Measurements from ENCODE around the gene DLGAP5. TPM values are rescaled to one million over a fixed set of nuclear protein-coding genes. Genes with fewer than 3 reads are reported as not detected.

The DLGAP5 gene
- total and polyA plus RNA-seq, 8 donors, result 0.12 to 0.90 (median 0.47) TPM; not detected in 4

- Histone ChIP-seq H3K36me3 (no peaks in the 10 kb centered on the region), H3K27ac (no peak overlapping the region), H3K4me1 (no peaks in the 10 kb centered on the region), H3K4me3 (no peak overlapping the region), H3K9me3 (no peaks in the 10 kb centered on the region), H3K27me3 (no peaks in the 10 kb centered on the region)
- ATAC-seq, result no peak
- DNase-seq, result no peak
- FAIRE-seq, result no peak
- intact Hi-C loops (cut with DNase I), result no loop called here
- WGBS, 2 donors, result 75 to 91% methylated on average over 3 of the region's 3 CpGs
- no peak for TF ChIP-seq CTCF (IDR thresholded peaks at IDR 0.05)
Measured at GRCh38 chr14:55200651-55201050, 9.3 kb upstream of the DLGAP5 start.

- Histone ChIP-seq H3K36me3 (no peaks in the 10 kb centered on the region), H3K27me3 (no peaks in the 10 kb centered on the region), H3K4me3 (no peak overlapping the region), H3K4me1 (no peaks in the 10 kb centered on the region), H3K9me3 (no peaks in the 10 kb centered on the region), H3K27ac (no peak overlapping the region)
- TF ChIP-seq CTCF (IDR thresholded peaks at IDR 0.05), result no peak
- intact Hi-C loops (cut with DNase I), result no loop called here
- DNase-seq (no peak), ATAC-seq (no peak), FAIRE-seq (no peak)
- 64 to 72% methylated on average over 2 of the region's 2 CpGs for WGBS, 2 donors
Measured at GRCh38 chr14:55198749-55199148, 7.4 kb upstream of the DLGAP5 start.

GRCh38 chr14:55194656-55195355 lies 3.4 kb upstream of the DLGAP5 start:
- FAIRE-seq (no peak), DNase-seq (no peak), ATAC-seq (no peak)
- TF ChIP-seq CTCF (IDR thresholded peaks at IDR 0.05), result no peak
- no peaks in the 10 kb centered on the region for H3K27me3 ChIP-seq
- 83 to 90% methylated on average over 5 of the region's 5 CpGs for WGBS, 2 donors
- H3K36me3 ChIP-seq, result no peaks in the 10 kb centered on the region
- H3K27ac ChIP-seq, result no peak overlapping the region
- H3K4me1 ChIP-seq, result peaks cover 0 to 4% (median 0%) of the 10 kb centered on the region in 3 donors
- no peaks in the 10 kb centered on the region for H3K9me3 ChIP-seq
- intact Hi-C loops (cut with DNase I), result no loop called here
- H3K4me3 ChIP-seq, result no peak overlapping the region

- DNase-seq, result no peak
- no peak for ATAC-seq
- FAIRE-seq, result no peak
- peaks cover 0 to 4% (median 0%) of the 10 kb centered on the region in 3 donors for H3K4me1 ChIP-seq
- H3K9me3 ChIP-seq, result no peaks in the 10 kb centered on the region
- H3K36me3 ChIP-seq, result no peaks in the 10 kb centered on the region
- intact Hi-C loops (cut with DNase I), result no loop called here
- H3K27me3 ChIP-seq, result no peaks in the 10 kb centered on the region
- peak overlapping the region; percentile 38 to 56 (median 45) for H3K4me3 ChIP-seq
- no peak for TF ChIP-seq CTCF (IDR thresholded peaks at IDR 0.05)
- 54 to 59% methylated on average over 11 of the region's 11 CpGs for WGBS, 2 donors
- peak overlapping the region in 1 of 4 donors; percentile 39 for H3K27ac ChIP-seq
Measured at GRCh38 chr14:55192054-55192621, 753 bp upstream of the DLGAP5 start.

- no peak overlapping the region for H3K27ac ChIP-seq
- H3K27me3 ChIP-seq, result no peaks in the 10 kb centered on the region
- H3K4me1 ChIP-seq, result peaks cover 0 to 4% (median 0%) of the 10 kb centered on the region in 3 donors
- no peaks in the 10 kb centered on the region for H3K9me3 ChIP-seq
- ATAC-seq, result no peak
- DNase-seq, result no peak
- peak overlapping the region in 3 of 4 donors; percentile 38 to 56 (median 50) for H3K4me3 ChIP-seq
- intact Hi-C loops (cut with DNase I), result no loop called here
- no peak for TF ChIP-seq CTCF (IDR thresholded peaks at IDR 0.05)
- H3K36me3 ChIP-seq, result no peaks in the 10 kb centered on the region
- no peak for FAIRE-seq
- 9% methylated on average over 8 of the region's 8 CpGs for WGBS, 2 donors
Measured at GRCh38 chr14:55190906-55191202, 531 bp downstream of the DLGAP5 start.

All from pancreas (tissue), 10 donors.